H1 (cell line): ENCODE measurements around the gene TRIOBP. TPM values are rescaled to one million over a fixed set of nuclear protein-coding genes. Genes with fewer than 3 reads are reported as not detected.

ENCODE experiments used
- CTCF ChIA-PET: fragments of 300-600 bp; sonication (Branson Sonifier 250); formaldehyde crosslinking; loops from one replicate; lab custom pipeline; 2021; ENCODE audit not compliant: partially characterized antibody; lab: Charles Lee
- POLR2A ChIA-PET: fragments of 300-600 bp; sonication (Branson Sonifier 250); formaldehyde crosslinking; loops from one replicate; lab custom pipeline; 2021; ENCODE audit warnings: inconsistent platforms; ENCODE audit not compliant: partially characterized antibody; lab: Charles Lee
- DNase-seq, 2 experiments: peaks; one replicate each; pipeline versions ENCODE4 v3.0.0 to v3.0.0-alpha.2; 2010 to 2022; ENCODE audit warnings: low spot score in 2 of 2, low read depth in 1 of 2, mixed read lengths in 1 of 2
- FAIRE-seq: peaks from 2 replicates; lab custom pipeline; 2011; peaks lifted over from hg19 to GRCh38; lab: Jason Lieb, UNC
- H2AFZ ChIP-seq: 2 replicates; pipeline ENCODE4 v1.8.1; 2012; ENCODE audit warnings: low read length, inconsistent platforms
- H2AK5ac ChIP-seq: 2 replicates; pipeline ENCODE4 v1.6.1; 2013; ENCODE audit warnings: low read depth, low read length
- H2BK120ac ChIP-seq: replicated peaks from 2 replicates; pipeline ENCODE3; 2013; ENCODE audit warnings: low read depth, low read length, inconsistent platforms
- H2BK12ac ChIP-seq: 2 replicates; pipeline ENCODE4 v1.6.1; 2013; ENCODE audit warnings: low read depth, low read length
- H2BK15ac ChIP-seq: 2 replicates; pipeline ENCODE4 v1.6.1; 2013; ENCODE audit warnings: low read length
- H2BK20ac ChIP-seq: 2 replicates; pipeline ENCODE4 v1.6.1; 2013; ENCODE audit warnings: low read length
- H2BK5ac ChIP-seq: 2 replicates; pipeline ENCODE4 v1.6.1; 2013; ENCODE audit warnings: low read depth, low read length
- H3K14ac ChIP-seq: 2 replicates; pipeline ENCODE4 v1.6.1; 2013; ENCODE audit warnings: inconsistent platforms; ENCODE audit not compliant: insufficient read length
- H3K18ac ChIP-seq: 2 replicates; pipeline ENCODE4 v1.6.1; 2013; ENCODE audit warnings: low read length; ENCODE audit errors: extremely low read depth
- H3K23ac ChIP-seq: 2 replicates; pipeline ENCODE4 v1.6.1; 2013; ENCODE audit warnings: inconsistent platforms; ENCODE audit not compliant: insufficient read length
- H3K23me2 ChIP-seq: 2 replicates; pipeline ENCODE4 v1.6.1; 2013; ENCODE audit warnings: low read depth, low read length
- H3K27ac ChIP-seq: 2 replicates; pipeline ENCODE4 v1.6.1; 2011; ENCODE audit warnings: low read depth, low read length, inconsistent platforms
- H3K27me3 ChIP-seq, 4 experiments: replicated peaks in 1 of 4; 1 replicate in 1 of 4; 2 replicates in 3 of 4; pipeline versions ENCODE4 v1.6.1 to v1.8.1; 2011 to 2013; ENCODE audit warnings: low read length in 3 of 4, mild to moderate bottlenecking in 3 of 4, inconsistent platforms in 2 of 4, mixed read lengths in 2 of 4, moderate library complexity in 1 of 4; ENCODE audit not compliant: control insufficient read depth in 3 of 4, insufficient read depth in 3 of 4; ENCODE audit errors: extremely low read depth in 1 of 4
- H3K36me3 ChIP-seq, 4 experiments: 2 replicates each; pipeline versions ENCODE4 v1.6.1 to v1.8.1; 2011 to 2013; ENCODE audit warnings: mild to moderate bottlenecking in 4 of 4, low read length in 3 of 4, moderate library complexity in 2 of 4, control low read depth in 1 of 4, inconsistent platforms in 1 of 4; ENCODE audit not compliant: insufficient read depth in 4 of 4, control insufficient read depth in 2 of 4
- H3K4ac ChIP-seq: replicated peaks from 2 replicates; pipeline ENCODE3; 2013; ENCODE audit warnings: low read length, low read depth, mixed read lengths, inconsistent platforms; ENCODE audit not compliant: insufficient read length
- H3K4me1 ChIP-seq, 4 experiments: replicated peaks in 1 of 4; 1 replicate in 1 of 4; 2 replicates in 3 of 4; pipeline versions ENCODE4 v1.6.1 to v1.8.1; 2011 to 2013; ENCODE audit warnings: low read length in 3 of 4, inconsistent platforms in 2 of 4, mixed read lengths in 1 of 4; ENCODE audit not compliant: insufficient read depth in 4 of 4, control insufficient read depth in 3 of 4
- H3K4me2 ChIP-seq, 2 experiments: 2 replicates each; pipeline versions ENCODE4 v1.6.1 to v1.8.1; 2011 to 2013; ENCODE audit warnings: low read depth in 2 of 2, low read length in 2 of 2, control low read depth in 1 of 2, inconsistent platforms in 1 of 2, mild to moderate bottlenecking in 1 of 2; ENCODE audit not compliant: insufficient read depth in 1 of 2
- H3K4me3 ChIP-seq, 4 experiments: fragments of 200-600, 300-600 bp in 1 of 4; sonication (generic), shearing (Covaris generic), sonication (Bioruptor Twin) in 1 of 4; 2 replicates each; pipeline versions ENCODE4 v1.5.1 to v1.8.1; 2011 to 2016; ENCODE audit warnings: low read length in 4 of 4, low read depth in 3 of 4, control low read depth in 2 of 4, inconsistent platforms in 2 of 4, mild to moderate bottlenecking in 2 of 4, mixed read lengths in 1 of 4, moderate library complexity in 1 of 4; ENCODE audit not compliant: insufficient read depth in 2 of 4; ENCODE audit errors: extremely low read depth in 1 of 4
- H3K56ac ChIP-seq: replicated peaks from 2 replicates; pipeline ENCODE3; 2013; ENCODE audit warnings: low read depth, mild to moderate bottlenecking, mixed read lengths, low read length, inconsistent platforms; ENCODE audit not compliant: insufficient read length
- H3K79me1 ChIP-seq: 2 replicates; pipeline ENCODE4 v1.6.1; 2013; ENCODE audit warnings: low read depth, low read length, control low read depth
- H3K79me2 ChIP-seq, 2 experiments: 2 replicates each; pipeline versions ENCODE4 v1.6.1 to v1.8.1; 2012 to 2013; ENCODE audit warnings: low read length in 2 of 2, mild to moderate bottlenecking in 2 of 2, inconsistent platforms in 1 of 2; ENCODE audit not compliant: insufficient read depth in 2 of 2, control insufficient read depth in 1 of 2
- H3K9ac ChIP-seq, 4 experiments: replicated peaks in 1 of 4; 1 replicate in 1 of 4; 2 replicates in 3 of 4; pipeline versions ENCODE4 v1.6.1 to v1.8.1; 2011 to 2013; ENCODE audit warnings: low read depth in 3 of 4, low read length in 3 of 4, control low read depth in 2 of 4, mild to moderate bottlenecking in 2 of 4, moderate library complexity in 2 of 4, inconsistent platforms in 1 of 4; ENCODE audit errors: extremely low read depth in 1 of 4
- H3K9me3 ChIP-seq, 2 experiments: 2 replicates each; pipeline versions ENCODE4 v1.6.1 to v1.8.1; 2012 to 2013; ENCODE audit warnings: mild to moderate bottlenecking in 2 of 2, moderate library complexity in 2 of 2, control low read depth in 1 of 2, inconsistent platforms in 1 of 2, low read depth in 1 of 2, low read length in 1 of 2, mixed read lengths in 1 of 2; ENCODE audit not compliant: insufficient read depth in 2 of 2
- H4K20me1 ChIP-seq, 2 experiments: replicated peaks in 1 of 2; 2 replicates each; pipeline versions ENCODE3 to v1.8.1; 2011 to 2013; ENCODE audit warnings: inconsistent platforms in 2 of 2, low read length in 2 of 2, mild to moderate bottlenecking in 1 of 2; ENCODE audit not compliant: insufficient read depth in 2 of 2, control insufficient read depth in 1 of 2
- H4K5ac ChIP-seq: 2 replicates; pipeline ENCODE4 v1.6.1; 2013; ENCODE audit warnings: low read length, low read depth, mixed read lengths, inconsistent platforms; ENCODE audit not compliant: insufficient read length
- H4K8ac ChIP-seq: 2 replicates; pipeline ENCODE4 v1.8.0; 2013; ENCODE audit warnings: mild to moderate bottlenecking, moderate library complexity, low read length, inconsistent platforms; ENCODE audit not compliant: insufficient read depth; ENCODE audit errors: extremely low read depth
- H4K91ac ChIP-seq: replicated peaks from 2 replicates; pipeline ENCODE3; 2013; ENCODE audit warnings: low read length, mixed read lengths, inconsistent platforms; ENCODE audit not compliant: insufficient read length
- ASH2L ChIP-seq: fragments of 200-600, 300-600 bp; sonication (generic); IDR thresholded peaks from one replicate; pipeline ENCODE4 v1.7.1; 2017; ENCODE audit warnings: low read length
- BACH1 ChIP-seq: IDR thresholded peaks from 2 replicates; pipeline ENCODE4 v1.6.1; 2012; ENCODE audit warnings: low read length, improper control_type of control experiment
- EGR1 ChIP-seq: IDR thresholded peaks from 2 replicates; pipeline ENCODE4 v1.6.1; 2011; ENCODE audit warnings: low read depth, low read length, borderline replicate concordance
- EP300 ChIP-seq, 2 experiments: IDR thresholded peaks; 1 replicate in 1 of 2; 2 replicates in 1 of 2; pipeline ENCODE4 v1.6.1; 2011 to 2012; ENCODE audit warnings: low read depth in 2 of 2, low read length in 2 of 2, mild to moderate bottlenecking in 2 of 2, borderline replicate concordance in 1 of 2, inconsistent platforms in 1 of 2, moderate library complexity in 1 of 2
- FOSL1 ChIP-seq: IDR thresholded peaks from 2 replicates; pipeline ENCODE4 v1.6.1; 2011; ENCODE audit warnings: mild to moderate bottlenecking, low read depth, low read length, moderate library complexity; ENCODE audit not compliant: insufficient read depth
- SRF ChIP-seq: IDR thresholded peaks from 2 replicates; pipeline ENCODE4 v1.6.1; 2011; ENCODE audit warnings: mild to moderate bottlenecking, low read depth, low read length, moderate library complexity
- WGBS, 2 experiments: shearing (Covaris generic) in 1 of 2; methylation state at CpG; one replicate each; pipeline versions ENCODE4 v1.1.6 to v1.1.7; 2013 to 2015; ENCODE audit warnings: low lambda C conversion rate in 2 of 2, mixed read lengths in 2 of 2, inconsistent platforms in 1 of 2, low coverage in 1 of 2, missing lambda C conversion rate in 1 of 2; ENCODE audit not compliant: insufficient replicate concordance in 2 of 2, insufficient coverage in 1 of 2, insufficient read length in 1 of 2; ENCODE audit errors: extremely low coverage in 1 of 2, missing lambda C conversion rate in 1 of 2; 5-methylcytosine and 5-hydroxymethylcytosine counted together
- polyA plus RNA-seq, 7 experiments: library from polyadenylated mRNA; depleted of rRNA in 3 of 7; stranded (reverse) in 5 of 7; unstranded in 2 of 7; fragments of >200 nt in 5 of 7; fragments of 200-250 nt in 2 of 7; gene quantifications; 1 replicate in 5 of 7; 2 replicates in 1 of 7; 4 replicates in 1 of 7; pipeline versions ENCODE4 v1.2.1 to v1.2.3, GENCODE V29; 2011 to 2013; ENCODE audit warnings: missing spikeins in 2 of 7, mixed read lengths in 2 of 7
- total RNA-seq: library from RNA; stranded (reverse); fragmentation: NEBNext Ultra II Directional; extraction: Animal tissue kit (Norgen Biotek cat#: 25700); gene quantifications from 2 replicates; pipeline ENCODE4 v1.2.1, GENCODE V29; 2021
- TF ChIP-seq, protein P1 (sequence below): IDR thresholded peaks from 2 replicates; pipeline ENCODE4 v1.6.1; 2011; ENCODE audit warnings: low read length, improper control_type of control experiment
- TF ChIP-seq, protein P2 (sequence below): IDR thresholded peaks from 2 replicates; pipeline ENCODE4 v1.6.1; 2011; ENCODE audit warnings: low read depth, mild to moderate bottlenecking, low read length; ENCODE audit not compliant: insufficient read depth

The TRIOBP gene
- total and polyA plus RNA-seq, 2 of the 8 experiments (the other 6 are each of a cell fraction or from before 2014, with no cell fraction given), result 18.2 to 27.3 TPM

DNA sequence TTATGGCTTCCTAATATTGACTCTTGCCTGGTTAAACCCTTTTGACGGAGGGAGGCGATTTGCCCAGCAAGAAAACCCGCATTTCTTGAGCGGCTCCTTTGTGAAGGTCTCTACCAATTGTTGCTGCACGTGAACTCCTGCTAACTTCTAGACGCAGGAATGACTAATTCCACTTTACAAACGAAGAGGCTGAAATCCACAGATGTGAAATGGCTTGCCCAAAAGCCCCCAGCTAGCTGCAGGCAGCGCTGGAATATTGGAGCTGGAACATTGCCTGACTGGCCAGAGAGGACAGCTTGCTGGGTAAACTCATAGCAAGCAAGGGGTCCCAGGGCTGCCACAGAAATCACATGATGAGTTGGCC, 111.4 kb downstream of the TRIOBP start:
- no peak overlapping the region for H2AFZ ChIP-seq
- no peaks in the 10 kb centered on the region for H3K9me3 ChIP-seq
- H4K20me1 ChIP-seq, result peaks cover 4 to 6% of the 10 kb centered on the region in 2 experiments
- ChIA-PET POLR2A (interaction anchor here (1.2 to 8.8 kb wide), 8 partner anchors 9 to 150 kb away, joined by 3 to 142 read pairs (median 9); partner anchors contain the start of genes ANKRD54, GALR3 and PDXP), CTCF (interaction anchor here (0.6 to 4.4 kb wide), 4 partner anchors 10 to 106 kb away, joined by 3 to 42 read pairs (median 8); no protein-coding TSS in a partner anchor)
- H3K23ac ChIP-seq, result no peak overlapping the region
- no peak overlapping the region for H3K27ac ChIP-seq
- H3K18ac ChIP-seq, result no peak overlapping the region; the same call in 1 of the 2 replicates
- H3K23me2 ChIP-seq, result peaks cover 35% of the 10 kb centered on the region
- WGBS, 2 experiments, result 8% methylated on average over 8 of the region's 8 CpGs; no CpG with 5 or more reads in 1 of the 2 experiments
- H2AK5ac ChIP-seq, result no peak overlapping the region
- H4K8ac ChIP-seq, result peak overlapping the region; percentile 28; the same call in 1 of the 2 replicates
- H4K5ac ChIP-seq, result no peak overlapping the region
- peak overlapping the region; percentile 48; the same call in 1 of the 2 replicates for H2BK5ac ChIP-seq
- peaks cover 3% of the 10 kb centered on the region for H3K79me1 ChIP-seq
- peaks cover 3 to 38% (median 35%) of the 10 kb centered on the region in 4 experiments for H3K27me3 ChIP-seq
- H3K79me2 ChIP-seq, result peaks cover 4 to 7% of the 10 kb centered on the region in 2 experiments; a peak in 2 of 4 replicates
- no peak overlapping the region for H3K14ac ChIP-seq
- no peak overlapping the region for H2BK20ac ChIP-seq
- no peak overlapping the region for H2BK12ac ChIP-seq
- no peak overlapping the region for H2BK120ac ChIP-seq
- H3K4me3 ChIP-seq, result peak overlapping the region; percentile 79 to 91 (median 86)
- peaks cover 0 to 2% (median 0%) of the 10 kb centered on the region in 4 experiments; a peak in 4 of 8 replicates for H3K36me3 ChIP-seq
- peaks cover 0 to 20% (median 16%) of the 10 kb centered on the region in 4 experiments; a peak in 5 of 7 replicates for H3K4me1 ChIP-seq
- DNase-seq, result no peak
- H3K4me2 ChIP-seq, result peak overlapping the region; percentile 91 to 94
- no peak for FAIRE-seq
- peak overlapping the region; percentile 72 for H3K4ac ChIP-seq
- H2BK15ac ChIP-seq, result no peak overlapping the region
- H4K91ac ChIP-seq, result no peak overlapping the region
- no peak overlapping the region for H3K56ac ChIP-seq
- peak overlapping the region in 3 of 4 experiments; percentile 63 to 79 (median 65); a peak in 6 of 7 replicates for H3K9ac ChIP-seq
- TF ChIP-seq, protein P1, sequence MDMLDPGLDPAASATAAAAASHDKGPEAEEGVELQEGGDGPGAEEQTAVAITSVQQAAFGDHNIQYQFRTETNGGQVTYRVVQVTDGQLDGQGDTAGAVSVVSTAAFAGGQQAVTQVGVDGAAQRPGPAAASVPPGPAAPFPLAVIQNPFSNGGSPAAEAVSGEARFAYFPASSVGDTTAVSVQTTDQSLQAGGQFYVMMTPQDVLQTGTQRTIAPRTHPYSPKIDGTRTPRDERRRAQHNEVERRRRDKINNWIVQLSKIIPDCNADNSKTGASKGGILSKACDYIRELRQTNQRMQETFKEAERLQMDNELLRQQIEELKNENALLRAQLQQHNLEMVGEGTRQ, result no peak
- TF ChIP-seq BACH1, result no peak
- TF ChIP-seq, protein P2, sequence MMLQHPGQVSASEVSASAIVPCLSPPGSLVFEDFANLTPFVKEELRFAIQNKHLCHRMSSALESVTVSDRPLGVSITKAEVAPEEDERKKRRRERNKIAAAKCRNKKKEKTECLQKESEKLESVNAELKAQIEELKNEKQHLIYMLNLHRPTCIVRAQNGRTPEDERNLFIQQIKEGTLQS, result no peak
- no peak for TF ChIP-seq EP300 (IDR thresholded peaks at IDR 0.05; ENCODE audit: borderline replicate concordance in 1 of 2, low read depth in 2 of 2, low read length in 2 of 2)
- TF ChIP-seq FOSL1, result no peak
- TF ChIP-seq EGR1, result no peak
- TF ChIP-seq SRF, result no peak
- TF ChIP-seq ASH2L, result peak; percentile 13
